ENCODE data around the gene CFAP77. TPM values are rescaled to one million over a fixed set of nuclear protein-coding genes. Genes with fewer than 3 reads are reported as not detected.

CFAP77 gene
- total and polyA plus RNA-seq, 2 of the 4 experiments (the other 2 are of a cell fraction): not detected

DNA sequence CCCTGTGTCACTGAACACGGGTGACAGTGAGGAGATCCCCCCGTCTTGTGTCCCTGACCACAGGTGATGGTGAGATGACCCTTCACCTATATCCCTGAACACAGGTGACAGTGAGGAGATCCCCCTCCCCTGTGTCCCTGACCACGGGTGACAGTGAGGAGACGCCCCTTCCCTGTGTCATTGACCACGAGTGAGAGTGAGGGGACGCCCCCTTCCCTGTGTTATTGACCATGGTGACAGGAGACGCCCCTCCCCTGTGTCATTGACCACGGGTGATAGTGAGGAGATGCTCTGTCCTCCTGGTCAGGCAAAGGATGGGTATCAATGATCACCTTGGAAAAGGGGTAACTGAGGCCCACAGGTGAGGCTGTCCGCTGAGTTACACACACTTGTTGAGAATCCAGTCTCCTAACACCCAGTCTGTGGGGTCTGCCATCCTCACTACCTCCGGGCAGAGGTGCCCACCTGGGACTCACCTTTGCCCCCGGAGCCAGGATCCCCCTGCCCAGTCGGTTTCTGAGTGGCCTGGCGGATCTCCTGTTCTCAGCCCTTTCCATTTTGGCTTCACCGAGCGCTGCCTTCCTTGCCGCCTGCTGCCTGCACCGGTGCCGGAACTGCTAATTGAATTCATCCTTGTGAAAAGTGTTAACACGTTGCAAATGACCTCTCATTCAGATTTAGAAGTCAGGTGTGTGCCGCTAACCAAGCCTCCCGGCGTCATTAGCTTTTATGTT, 104.2 kb downstream of the CFAP77 start:
- Histone ChIP-seq H3K79me1 (ENCODE audit: low read depth in 1 of 2, low read length in 2 of 2) (no peaks in the 10 kb centered on the region), H4K8ac (ENCODE audit: low read depth in 2 of 2, low read length in 2 of 2) (no peak overlapping the region), H2BK15ac (ENCODE audit: low read depth, low read length) (no peak overlapping the region), H3K4me3 (ENCODE audit: insufficient read depth, low read depth, low read length) (no peak overlapping the region), H3K4me2 (ENCODE audit: low read depth, low read length) (no peak overlapping the region), H3K27me3 (ENCODE audit: control insufficient read depth, insufficient read depth, low read length) (peaks cover 54% of the 10 kb centered on the region), H4K91ac (ENCODE audit: insufficient read depth, low read depth, low read length) (no peak overlapping the region), H3K56ac (ENCODE audit: extremely low read depth, insufficient read depth, low read length) (no peak overlapping the region), H2BK20ac (ENCODE audit: low read depth, low read length) (no peak overlapping the region), H3K36me3 (ENCODE audit: control insufficient read depth, insufficient read depth, low read length) (no peaks in the 10 kb centered on the region), H3K9ac (ENCODE audit: low read depth, low read length) (no peak overlapping the region), H2BK120ac (ENCODE audit: low read depth, low read length) (no peak overlapping the region), H3K14ac (replicated peaks; ENCODE audit: low read depth, low read length) (no peak overlapping the region), H3K4me1 (ENCODE audit: control insufficient read depth, insufficient read depth, low read length) (no peaks in the 10 kb centered on the region), H2AK5ac (ENCODE audit: low read depth, low read length) (no peak overlapping the region), H2AK9ac (replicated peaks; ENCODE audit: low read depth, low read length, poor library complexity) (no peak overlapping the region), H3K9me1 (ENCODE audit: insufficient read depth, low read length) (no peaks in the 10 kb centered on the region), H3K27ac (ENCODE audit: insufficient read depth, low read length) (no peak overlapping the region), H3K4ac (ENCODE audit: low read depth, low read length) (no peak overlapping the region), H2BK5ac (ENCODE audit: low read depth, low read length, poor library complexity, severe bottlenecking) (no peak overlapping the region), H2AFZ (replicated peaks; ENCODE audit: low read length, poor library complexity) (peak overlapping the region; percentile 72), H3K18ac (ENCODE audit: low read depth, low read length) (no peak overlapping the region), H4K20me1 (ENCODE audit: insufficient read depth, low read length) (no peaks in the 10 kb centered on the region), H4K5ac (ENCODE audit: low read depth, low read length) (no peak overlapping the region), H3K23ac (ENCODE audit: low read depth, low read length) (no peak overlapping the region), H3K9me3 (ENCODE audit: control insufficient read depth, insufficient read depth, low read length) (no peaks in the 10 kb centered on the region)
- POLR2A ChIA-PET (ENCODE audit: unreplicated experiment): no interaction called here
- DNase-seq (no peak), ATAC-seq (ENCODE audit: low read depth) (no peak)
- in situ Hi-C loops (cut with MboI; ENCODE audit: low sequenced_read_pairs): no loop called here
- dilution Hi-C loops (cut with HindIII; ENCODE audit: low sequenced_read_pairs, unreplicated experiment): no loop called here
- TF ChIP-seq MAFK (IDR thresholded peaks at IDR 0.05; ENCODE audit: low read depth, low read length) (no peak), FOS (IDR thresholded peaks at IDR 0.05; ENCODE audit: low read depth, low read length) (no peak), CHD1 (IDR thresholded peaks at IDR 0.05; ENCODE audit: low read depth, low read length) (no peak), RCOR1 (IDR thresholded peaks at IDR 0.05; ENCODE audit: insufficient replicate concordance, low read length) (no peak), MAZ (IDR thresholded peaks at IDR 0.05; ENCODE audit: borderline replicate concordance, low read depth, low read length) (no peak), POLR2A (IDR thresholded peaks at IDR 0.05; ENCODE audit: low read depth, low read length) (no peak), SMC3 (IDR thresholded peaks at IDR 0.05; ENCODE audit: low read depth, low read length) (no peak), MXI1 (IDR thresholded peaks at IDR 0.05; ENCODE audit: borderline replicate concordance, low read depth, low read length) (no peak), ELK1 (IDR thresholded peaks at IDR 0.05; ENCODE audit: borderline replicate concordance, low read depth, low read length) (no peak), RFX5 (IDR thresholded peaks at IDR 0.05; ENCODE audit: low read depth, low read length) (no peak), NFE2L2 (IDR thresholded peaks at IDR 0.05; ENCODE audit: low read depth, low read length) (no peak), RAD21 (IDR thresholded peaks at IDR 0.05; ENCODE audit: low read length) (no peak)
- TF ChIP-seq, protein P1, sequence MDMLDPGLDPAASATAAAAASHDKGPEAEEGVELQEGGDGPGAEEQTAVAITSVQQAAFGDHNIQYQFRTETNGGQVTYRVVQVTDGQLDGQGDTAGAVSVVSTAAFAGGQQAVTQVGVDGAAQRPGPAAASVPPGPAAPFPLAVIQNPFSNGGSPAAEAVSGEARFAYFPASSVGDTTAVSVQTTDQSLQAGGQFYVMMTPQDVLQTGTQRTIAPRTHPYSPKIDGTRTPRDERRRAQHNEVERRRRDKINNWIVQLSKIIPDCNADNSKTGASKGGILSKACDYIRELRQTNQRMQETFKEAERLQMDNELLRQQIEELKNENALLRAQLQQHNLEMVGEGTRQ (IDR thresholded peaks at IDR 0.05; ENCODE audit: low read depth, low read length): no peak
- intact Hi-C loops (cut with micrococcal nuclease): no loop called here
- CTCF ChIA-PET: no interaction called here
- BruUV-seq (replicated peaks): no TSS peak
- 73% methylated on average over 3 of the region's 22 CpGs; no CpG with 5 or more reads in 1 of the 2 experiments for WGBS, 2 experiments (ENCODE audit: extremely low coverage in 2 of 2, insufficient read length in 1 of 2)
